HG03025 (cell line): ENCODE data around the gene ANKRD62.

ENCODE experiments used
- ATAC-seq: cut with Tn5 transposase; IDR thresholded peaks from one replicate; pipeline ENCODE4 v1.9.1; 2021; ENCODE audit warnings: mild to moderate bottlenecking, moderate library complexity; ENCODE audit not compliant: unreplicated experiment, low FRiP score

Gene ANKRD62

DNA sequence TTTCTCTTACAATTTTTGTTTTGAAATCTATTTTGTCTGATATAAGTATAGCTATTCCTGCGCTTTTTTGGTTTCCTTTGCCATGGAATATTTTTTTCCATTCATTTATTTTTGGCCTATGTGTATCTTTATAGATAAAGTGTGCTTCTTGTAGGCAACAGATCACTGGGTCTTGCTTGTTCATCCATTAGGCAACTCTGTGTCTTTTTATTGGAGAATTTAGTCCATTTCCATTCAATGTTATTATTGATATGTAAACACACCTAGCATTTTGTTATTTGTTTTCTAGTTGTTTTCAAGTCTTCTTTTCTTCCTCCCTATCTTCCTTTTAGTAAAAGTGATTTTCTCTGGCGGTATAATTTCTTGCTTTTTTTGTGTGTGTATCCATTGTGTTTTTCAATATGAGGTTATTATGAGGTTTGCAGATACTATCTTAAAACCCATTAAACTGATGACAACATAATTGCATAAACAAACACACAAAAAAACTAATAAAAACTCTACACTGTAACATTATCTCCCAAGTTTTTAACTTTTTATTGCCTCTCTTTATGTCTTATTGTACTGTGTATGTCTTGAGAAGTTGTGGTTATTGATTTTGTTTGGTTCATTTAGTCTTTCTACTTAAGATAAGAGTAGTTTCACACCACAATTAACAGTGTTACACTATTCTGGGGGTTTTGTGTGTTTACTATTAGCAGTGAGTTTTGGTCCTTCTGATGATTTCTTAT, 71.6 kb downstream of the ANKRD62 start:
- ATAC-seq, result no peak
